ENCODE data around the gene SV2B.

Gene SV2B

GRCh38 chr15:91238644-91239425, 138.8 kb downstream of the SV2B start:
- no peak for DNase-seq

GRCh38 chr15:91243826-91244225, 143.8 kb downstream of the SV2B start:
- DNase-seq: no peak

GRCh38 chr15:91244919-91245318, 144.9 kb downstream of the SV2B start:
- DNase-seq: no peak

GRCh38 chr15:91246998-91247397, 146.9 kb downstream of the SV2B start:
- no peak for DNase-seq

- DNase-seq: no peak
Measured at GRCh38 chr15:91249591-91249990, 149.5 kb downstream of the SV2B start.

GRCh38 chr15:91252322-91252721, 152.3 kb downstream of the SV2B start:
- no peak for DNase-seq

- no peak for DNase-seq
Measured at GRCh38 chr15:91252756-91253155, 152.7 kb downstream of the SV2B start.

- no peak for DNase-seq
Measured at GRCh38 chr15:91253605-91254004, 153.5 kb downstream of the SV2B start.

GRCh38 chr15:91254766-91255165, 154.7 kb downstream of the SV2B start:
- DNase-seq: no peak

- no peak for DNase-seq
Measured at GRCh38 chr15:91255670-91256192, 155.7 kb downstream of the SV2B start.

GRCh38 chr15:91257746-91258414, 157.8 kb downstream of the SV2B start:
- DNase-seq: no peak

GRCh38 chr15:91258415-91258759, 158.3 kb downstream of the SV2B start:
- DNase-seq: no peak

- DNase-seq: no peak
Measured at GRCh38 chr15:91259077-91259476, 159.0 kb downstream of the SV2B start.

GRCh38 chr15:91261345-91261744, 161.3 kb downstream of the SV2B start:
- DNase-seq: no peak

GRCh38 chr15:91263632-91264531, 163.8 kb downstream of the SV2B start:
- DNase-seq: no peak

GRCh38 chr15:91264651-91265351, 164.7 kb downstream of the SV2B start:
- no peak for DNase-seq

GRCh38 chr15:91265416-91265940, 165.4 kb downstream of the SV2B start:
- DNase-seq: no peak

- DNase-seq: no peak
Measured at GRCh38 chr15:91268510-91268909, 168.5 kb downstream of the SV2B start.

- DNase-seq: no peak
Measured at GRCh38 chr15:91270747-91271146, 170.7 kb downstream of the SV2B start.

GRCh38 chr15:91271565-91272153, 171.6 kb downstream of the SV2B start:
- DNase-seq: no peak

GRCh38 chr15:91275844-91276243, 175.8 kb downstream of the SV2B start:
- no peak for DNase-seq

GRCh38 chr15:91278951-91279350, 178.9 kb downstream of the SV2B start:
- no peak for DNase-seq
